HG02759 (cell line): ENCODE measurements around the gene CCDC106.

Source experiments
- ATAC-seq: cut with Tn5 transposase; IDR thresholded peaks from one replicate; pipeline ENCODE4 v1.9.1; 2021; ENCODE audit warnings: mild to moderate bottlenecking, moderate library complexity; ENCODE audit not compliant: unreplicated experiment

The CCDC106 gene

GRCh38 chr19:55679343-55680257 lies 31.6 kb downstream of the CCDC106 start:
- ATAC-seq = no peak

DNA sequence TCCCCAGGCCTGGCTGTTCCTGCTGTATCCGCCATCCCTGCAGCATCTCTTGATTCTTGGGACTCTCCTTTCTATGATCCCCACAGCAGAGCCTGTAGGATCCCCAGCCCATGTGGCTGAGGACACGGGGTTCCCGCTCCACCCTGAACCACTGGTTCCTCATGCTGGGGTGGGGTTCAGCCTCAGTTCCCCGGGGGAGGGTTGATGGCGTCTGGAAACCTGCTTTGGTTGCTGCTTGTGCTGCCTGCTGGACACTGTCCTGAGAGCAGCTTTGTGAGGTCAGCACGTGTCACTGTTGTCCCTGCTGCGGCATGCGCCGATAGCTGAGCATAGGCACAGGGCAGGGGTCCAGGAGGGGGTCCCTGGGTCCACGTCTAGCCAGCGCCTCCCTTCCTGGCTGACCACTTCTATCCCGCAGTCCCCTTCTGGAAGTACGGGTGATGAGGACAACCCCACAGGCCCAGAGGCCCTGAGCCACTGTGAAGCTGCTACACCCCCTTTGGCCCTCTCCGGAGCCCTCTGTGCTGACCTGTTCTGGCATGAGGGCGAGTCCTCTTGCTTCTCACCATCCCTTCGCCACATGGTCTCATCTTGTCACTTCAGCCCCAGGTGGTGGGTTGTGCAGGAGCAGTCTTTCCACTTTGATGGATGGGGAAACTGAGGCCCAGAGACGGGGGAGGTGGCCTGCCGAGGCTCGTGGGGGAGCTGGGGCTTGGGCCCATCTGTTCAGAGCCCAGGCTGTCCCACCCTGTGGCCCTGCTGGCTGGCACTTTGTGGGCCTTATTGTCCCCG lies 32.5 kb downstream of the CCDC106 start:
- no peak for ATAC-seq

DNA sequence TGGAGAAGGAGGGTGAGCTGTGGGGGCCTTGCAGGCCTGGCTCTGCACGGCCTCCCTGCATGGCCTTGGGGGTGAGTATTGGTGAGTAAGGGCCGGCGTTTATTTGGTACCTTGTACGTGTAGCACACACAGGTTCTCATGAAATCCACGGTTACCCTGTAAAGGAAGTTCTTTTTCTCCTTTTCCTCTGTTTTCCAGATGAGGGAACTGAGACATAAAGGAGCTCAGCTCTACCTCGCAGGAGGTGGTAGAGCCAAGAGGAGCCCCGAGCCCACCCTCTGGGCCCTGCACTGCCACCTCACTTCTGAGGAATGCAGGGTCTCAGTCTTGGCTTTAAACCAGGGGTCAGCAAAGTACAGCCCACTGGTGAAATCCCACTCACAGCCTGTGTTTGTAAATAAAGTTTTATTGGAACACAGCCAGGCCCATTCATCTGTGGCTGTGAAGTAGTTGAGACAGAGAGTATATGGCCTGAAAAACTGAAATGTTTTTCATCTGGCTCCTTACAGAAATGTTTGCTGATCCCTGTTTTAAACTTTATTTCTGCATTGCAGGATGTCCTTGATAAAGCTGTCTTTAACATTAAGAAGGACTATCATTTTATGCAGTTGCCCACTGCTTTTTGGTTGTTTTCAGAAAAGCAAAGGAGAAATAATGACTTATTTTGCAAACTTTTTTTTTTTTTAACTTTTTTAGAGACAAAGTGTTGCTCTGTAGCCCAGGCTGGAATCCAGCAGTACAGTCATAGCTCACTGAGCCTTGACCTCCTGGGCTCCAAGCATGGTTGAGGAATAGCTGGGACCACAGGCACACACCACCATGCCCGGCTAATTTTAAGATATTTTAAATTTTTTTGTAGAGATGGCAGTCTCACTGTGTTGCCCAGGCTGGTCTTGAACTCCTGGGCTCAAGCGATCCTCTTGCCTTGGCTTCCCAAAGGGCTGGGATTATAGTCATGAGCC lies 33.4 kb downstream of the CCDC106 start:
- ATAC-seq = no peak

- ATAC-seq = no peak
These were observed 35.6 kb downstream of the CCDC106 start for GRCh38 chr19:55683449-55684261.

DNA sequence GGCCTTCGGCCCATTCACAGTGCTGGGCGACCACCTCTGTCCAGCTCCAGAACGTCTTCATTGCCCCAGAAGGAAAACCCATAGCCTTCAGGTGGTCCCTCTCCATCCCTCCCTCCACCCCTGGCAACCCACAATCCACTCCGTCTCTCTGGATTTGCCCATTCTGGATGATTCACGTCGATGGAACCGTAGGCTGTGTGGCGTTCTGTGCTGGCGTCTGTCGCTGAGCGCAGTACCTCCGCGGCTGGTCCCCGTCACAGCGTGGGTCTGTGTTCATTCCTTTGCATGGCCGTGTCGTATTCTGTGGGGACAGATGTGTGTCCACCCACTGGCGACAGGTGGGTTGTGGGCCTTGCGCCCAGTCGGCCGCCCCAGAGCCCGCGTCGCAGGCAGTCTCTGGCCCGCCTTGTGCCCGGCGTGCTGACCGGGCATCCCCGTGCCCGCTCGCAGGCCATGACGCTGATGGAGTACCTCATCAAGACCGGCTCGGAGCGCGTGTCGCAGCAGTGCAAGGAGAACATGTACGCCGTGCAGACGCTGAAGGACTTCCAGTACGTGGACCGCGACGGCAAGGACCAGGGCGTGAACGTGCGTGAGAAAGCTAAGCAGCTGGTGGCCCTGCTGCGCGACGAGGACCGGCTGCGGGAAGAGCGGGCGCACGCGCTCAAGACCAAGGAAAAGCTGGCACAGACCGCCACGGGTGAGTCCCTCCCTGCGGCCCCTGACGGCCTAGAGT lies 37.1 kb downstream of the CCDC106 start:
- no peak for ATAC-seq

DNA sequence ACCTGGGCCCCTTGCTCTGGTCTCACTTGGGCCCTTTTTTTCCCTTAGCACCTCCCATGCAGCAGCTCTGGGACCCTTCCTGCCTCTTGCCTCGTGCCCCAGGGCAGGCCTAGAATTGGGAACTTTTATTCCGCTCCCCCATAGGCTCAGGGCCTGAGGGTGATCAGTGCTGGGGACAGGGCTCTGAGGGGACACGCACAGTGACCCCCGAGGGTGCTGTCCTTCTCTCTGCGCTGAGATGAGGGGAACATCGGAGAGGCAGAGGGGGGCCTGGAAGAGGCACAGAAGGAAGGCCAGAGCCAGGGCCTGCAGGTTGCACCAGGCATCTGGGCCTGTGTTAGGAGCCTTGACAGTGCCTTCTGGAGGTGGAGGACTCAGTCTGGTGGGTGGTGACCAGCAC lies 37.8 kb downstream of the CCDC106 start:
- ATAC-seq = no peak

GRCh38 chr19:55686311-55687050 lies 38.5 kb downstream of the CCDC106 start:
- ATAC-seq = no peak

DNA sequence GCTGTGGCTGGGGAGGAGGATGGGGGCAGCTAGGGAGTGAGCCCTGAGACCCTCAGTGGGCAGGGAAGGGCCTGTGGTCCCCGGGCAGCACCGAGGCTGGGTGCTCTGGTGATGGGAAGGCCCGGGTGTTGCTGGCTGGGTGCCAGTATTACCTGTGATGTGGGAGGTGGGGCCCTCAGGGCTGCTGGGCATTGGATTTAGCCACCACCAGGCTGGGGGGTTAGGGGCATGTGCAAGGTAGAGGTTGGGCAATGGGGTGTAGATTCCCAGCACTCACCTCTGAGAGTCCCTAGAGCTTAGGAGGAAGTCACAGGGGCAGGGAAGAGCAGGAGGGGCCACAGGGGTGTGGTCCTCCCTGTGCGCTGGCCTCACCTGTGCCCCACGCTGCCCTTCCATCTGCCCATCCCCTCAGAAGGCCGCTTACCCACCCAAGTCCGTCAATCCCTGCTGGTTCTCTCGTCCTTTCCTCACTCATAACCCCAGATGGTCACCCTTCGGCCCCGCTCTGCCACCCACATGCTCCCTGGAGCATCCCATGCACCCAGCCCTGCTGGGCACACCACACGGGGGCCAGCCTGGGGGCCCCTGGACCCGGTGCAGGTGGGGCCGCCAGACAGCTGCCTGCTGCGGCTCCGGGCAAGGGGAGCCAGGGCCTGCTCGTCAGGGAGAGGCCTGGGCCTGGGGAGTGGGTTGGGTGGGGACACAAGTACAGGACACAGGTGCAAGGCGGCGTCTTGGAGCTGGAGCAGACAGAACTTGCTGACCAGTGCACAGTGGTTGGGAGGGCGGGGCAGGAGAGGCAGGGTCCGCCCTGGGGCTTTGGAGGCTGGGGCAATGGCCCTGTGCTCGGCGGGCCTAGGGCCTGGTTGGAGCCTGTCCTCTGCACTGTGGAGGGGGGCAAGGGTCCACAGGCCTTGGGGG lies 39.5 kb downstream of the CCDC106 start:
- no peak for ATAC-seq

DNA sequence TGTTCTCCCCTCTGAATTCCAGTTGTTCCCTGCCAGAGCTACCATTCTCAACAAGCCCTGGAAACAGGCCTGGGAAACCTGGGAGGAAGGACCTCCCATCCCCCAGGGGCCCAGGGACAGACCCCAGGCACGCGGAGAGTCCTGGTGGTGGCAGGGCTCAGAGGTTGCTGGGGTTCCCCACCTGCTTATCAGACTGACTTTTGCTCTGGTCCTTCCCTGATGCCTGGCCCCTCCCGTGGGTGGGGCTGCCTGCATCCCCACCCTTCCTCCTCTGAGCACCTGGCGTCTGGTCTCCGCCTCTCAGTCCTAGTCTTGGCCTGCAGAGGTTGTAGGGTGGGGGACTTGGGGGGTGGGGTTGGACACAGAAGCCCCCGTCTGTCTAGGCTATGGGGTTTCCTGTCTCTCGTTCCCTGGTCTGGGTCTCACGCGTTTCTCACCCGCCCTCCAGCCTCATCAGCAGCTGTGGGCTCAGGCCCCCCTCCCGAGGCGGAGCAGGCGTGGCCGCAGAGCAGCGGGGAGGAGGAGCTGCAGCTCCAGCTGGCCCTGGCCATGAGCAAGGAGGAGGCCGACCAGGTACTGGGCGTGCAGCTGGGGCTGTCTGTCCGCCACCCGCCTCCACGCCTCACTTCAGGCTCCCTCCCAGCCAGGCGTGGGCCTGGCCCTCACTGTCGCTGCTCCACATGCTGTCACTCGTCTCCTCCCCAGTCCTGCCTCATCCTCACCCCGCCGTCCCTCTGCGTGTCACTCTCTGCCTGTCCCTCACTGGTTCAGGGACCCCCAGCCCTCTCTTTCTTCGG lies 40.6 kb downstream of the CCDC106 start:
- ATAC-seq = no peak

DNA sequence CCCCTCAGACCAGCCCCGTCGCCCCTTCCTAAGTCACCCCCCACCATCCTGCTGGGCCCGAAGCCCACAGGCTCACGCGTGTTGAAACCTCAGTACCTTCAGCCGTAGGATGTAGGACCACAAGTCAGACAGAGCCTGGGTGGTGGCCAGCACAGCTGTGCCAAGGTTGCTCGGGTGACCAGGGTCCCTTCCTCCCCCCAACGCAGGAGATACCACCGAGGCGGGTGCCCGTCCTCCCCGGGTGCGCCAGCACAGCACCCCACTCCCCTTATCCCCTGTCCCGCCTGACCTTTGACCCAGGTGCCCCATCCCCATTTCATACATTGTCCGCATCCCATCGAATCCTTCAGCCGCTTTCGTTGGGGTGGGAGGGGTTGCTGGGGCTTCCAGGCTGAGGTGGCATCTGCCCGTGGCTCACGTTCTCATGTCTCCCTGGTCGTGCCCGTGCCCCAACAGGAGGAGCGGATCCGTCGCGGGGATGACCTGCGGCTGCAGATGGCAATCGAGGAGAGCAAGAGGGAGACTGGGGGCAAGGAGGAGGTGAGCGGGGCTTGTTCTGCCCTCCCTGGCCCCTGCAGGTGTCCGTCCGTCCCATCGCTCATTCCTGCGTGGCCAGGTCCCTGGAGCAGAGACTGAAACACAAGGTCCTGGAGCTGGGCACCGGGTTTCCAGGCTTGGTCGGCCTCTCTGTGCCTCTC lies 41.5 kb downstream of the CCDC106 start:
- no peak for ATAC-seq

- ATAC-seq = no peak
These were observed 42.2 kb downstream of the CCDC106 start for GRCh38 chr19:55690109-55690768.

- no peak for ATAC-seq
These were observed 42.9 kb downstream of the CCDC106 start for GRCh38 chr19:55690769-55691545.

DNA sequence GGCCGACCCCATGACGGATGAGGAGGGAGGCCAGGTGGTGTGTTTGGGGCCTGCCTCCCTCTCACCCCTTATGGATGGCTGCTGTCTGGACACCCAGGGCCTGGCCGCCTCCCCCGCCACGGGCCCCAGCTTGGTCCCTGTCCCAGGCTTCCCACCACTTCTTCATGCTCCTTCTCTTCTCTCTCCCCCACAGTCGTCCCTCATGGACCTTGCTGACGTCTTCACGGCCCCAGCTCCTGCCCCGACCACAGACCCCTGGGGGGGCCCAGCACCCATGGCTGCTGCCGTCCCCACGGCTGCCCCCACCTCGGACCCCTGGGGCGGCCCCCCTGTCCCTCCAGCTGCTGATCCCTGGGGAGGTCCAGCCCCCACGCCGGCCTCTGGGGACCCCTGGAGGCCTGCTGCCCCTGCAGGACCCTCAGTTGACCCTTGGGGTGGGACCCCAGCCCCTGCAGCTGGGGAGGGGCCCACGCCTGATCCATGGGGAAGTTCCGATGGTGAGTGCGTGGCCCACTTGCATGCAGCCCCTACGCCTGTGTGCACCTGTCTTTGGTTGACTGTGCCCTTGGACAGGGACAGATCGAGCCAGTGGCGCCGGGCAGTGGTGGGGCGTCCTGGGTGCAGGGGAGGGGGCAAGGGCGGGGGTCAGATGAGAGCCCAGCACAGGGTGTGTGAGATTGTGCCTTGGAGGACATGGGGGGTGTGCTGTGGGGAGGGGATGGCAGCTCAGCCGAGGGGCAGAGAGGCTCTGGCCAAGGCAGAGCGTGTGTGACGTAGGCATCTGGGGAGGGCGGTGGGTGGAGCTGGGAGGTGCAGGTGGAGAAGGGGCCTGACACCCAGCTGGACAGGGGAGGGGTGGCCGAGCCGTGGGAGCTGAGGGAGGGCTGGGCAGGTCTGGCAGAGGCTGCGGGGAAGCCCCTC lies 43.8 kb downstream of the CCDC106 start:
- ATAC-seq = no peak

- no peak for ATAC-seq
These were observed 44.7 kb downstream of the CCDC106 start for GRCh38 chr19:55692681-55693081.
